IPS DF 6.9 (cell line): ENCODE measurements around the gene BBS2.

Source experiments
- DNase-seq: peaks from one replicate; pipeline ENCODE4 v3.0.0-alpha.2; 2013; ENCODE audit warnings: low read depth, low spot score
- H3K27ac ChIP-seq: one replicate; pipeline ENCODE4 v1.5.1; 2013; ENCODE audit warnings: low read length, control low read depth
- H3K27me3 ChIP-seq: 2 replicates; pipeline ENCODE4 v1.6.1; 2013; ENCODE audit warnings: mild to moderate bottlenecking, low read length; ENCODE audit not compliant: control insufficient read depth, insufficient read depth
- H3K36me3 ChIP-seq: 2 replicates; pipeline ENCODE4 v1.6.1; 2013; ENCODE audit warnings: low read length; ENCODE audit not compliant: control insufficient read depth, insufficient read depth
- H3K4me1 ChIP-seq: 2 replicates; pipeline ENCODE4 v1.6.1; 2013; ENCODE audit warnings: low read length; ENCODE audit not compliant: control insufficient read depth, insufficient read depth
- H3K4me3 ChIP-seq: 2 replicates; pipeline ENCODE4 v1.5.1; 2013; ENCODE audit warnings: mild to moderate bottlenecking, low read length
- H3K9me3 ChIP-seq: 2 replicates; pipeline ENCODE4 v1.6.1; 2013; ENCODE audit warnings: low read length, inconsistent platforms; ENCODE audit not compliant: control insufficient read depth, insufficient read depth
- WGBS: extraction: QIAGEN DNeasy Blood & Tissue Kit; methylation state at CpG from one replicate; pipeline ENCODE4 v1.1.7; 2013; ENCODE audit warnings: mixed read lengths, missing lambda C conversion rate; ENCODE audit not compliant: insufficient read length, insufficient coverage; 5-methylcytosine and 5-hydroxymethylcytosine counted together

Gene BBS2

DNA sequence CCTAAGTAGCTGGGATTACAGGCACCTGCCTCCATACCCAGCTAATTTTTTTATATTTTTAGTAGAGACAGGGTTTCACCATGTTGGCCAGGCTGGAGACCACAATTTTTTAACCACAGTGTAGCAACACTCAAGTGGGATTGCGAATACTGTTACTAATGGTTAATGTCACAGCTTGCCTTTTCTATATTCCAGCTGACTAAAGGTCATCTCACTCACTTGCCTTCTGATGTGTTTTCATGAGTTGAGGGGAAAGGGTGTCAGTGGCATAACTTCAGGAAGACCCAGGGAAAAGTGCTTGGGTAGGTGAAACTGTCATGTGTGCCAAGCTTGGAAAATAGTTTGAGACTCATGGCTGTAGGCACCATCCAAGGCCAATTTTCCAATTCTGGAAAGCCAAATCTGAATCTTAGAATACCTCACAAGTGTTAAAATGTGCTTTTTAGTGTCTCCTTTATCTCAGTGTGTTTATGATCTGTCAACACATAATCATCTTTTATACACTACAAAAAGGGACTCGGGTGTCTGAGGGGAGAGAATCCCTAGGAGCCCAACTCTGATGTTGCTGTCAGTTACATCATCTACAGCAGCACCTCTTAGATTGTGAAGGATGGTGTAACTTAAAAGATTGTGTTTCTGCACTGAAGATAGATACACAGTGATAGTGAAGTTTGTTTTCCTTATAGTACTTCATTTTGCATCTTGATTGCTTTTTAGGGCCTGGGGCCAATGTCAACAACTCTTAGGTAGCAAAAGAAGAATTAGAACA is 41.4 kb downstream of the BBS2 start:
- H3K36me3 ChIP-seq = no peaks in the 10 kb centered on the region; the same call in 1 of the 2 replicates
- no peak overlapping the region for H3K27ac ChIP-seq
- WGBS = no CpG with 5 or more reads among the region's 2 CpGs
- H3K9me3 ChIP-seq = no peaks in the 10 kb centered on the region
- no peak for DNase-seq
- no peaks in the 10 kb centered on the region for H3K4me1 ChIP-seq
- no peak overlapping the region for H3K4me3 ChIP-seq
- no peaks in the 10 kb centered on the region for H3K27me3 ChIP-seq

DNA sequence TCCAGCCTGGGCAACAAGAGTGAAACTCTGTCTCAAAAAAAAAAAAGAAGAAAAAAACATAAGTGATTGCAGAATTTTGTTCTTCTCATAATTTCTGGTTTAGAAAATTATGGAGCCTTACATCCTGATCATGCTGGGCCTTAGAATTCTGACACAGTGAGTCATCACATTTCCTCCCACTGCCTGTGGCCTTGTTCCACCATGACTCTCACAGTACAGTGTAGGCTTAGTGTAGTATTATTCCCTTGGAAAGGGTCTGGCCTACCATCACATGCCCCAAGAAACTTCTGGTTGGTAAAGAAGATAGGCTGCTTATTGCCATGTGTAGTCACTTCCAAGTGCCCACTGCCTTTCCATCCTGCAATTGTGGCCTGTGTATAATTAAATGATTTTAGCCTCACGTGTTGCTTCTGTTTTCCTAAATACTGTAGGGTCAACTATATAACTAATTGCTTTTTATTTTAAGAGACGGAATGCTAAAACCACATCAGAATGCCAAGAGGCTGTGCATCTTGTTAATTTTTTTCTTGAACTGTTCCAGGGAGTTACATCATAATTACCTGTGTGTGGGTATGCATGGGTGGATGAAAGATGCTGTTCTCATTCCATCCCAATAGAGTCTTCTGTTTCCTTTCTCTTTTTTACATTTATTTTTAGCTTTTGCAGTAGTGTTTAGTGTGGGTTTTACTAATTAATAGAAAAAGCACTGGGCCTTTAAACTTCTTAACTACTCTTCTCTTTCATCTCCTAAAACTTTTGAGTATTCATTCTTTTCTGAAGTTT is 42.5 kb downstream of the BBS2 start:
- Histone ChIP-seq H3K9me3 (no peaks in the 10 kb centered on the region), H3K27ac (no peak overlapping the region), H3K4me1 (no peaks in the 10 kb centered on the region), H3K27me3 (no peaks in the 10 kb centered on the region), H3K36me3 (peaks cover under 1% of the 10 kb centered on the region; the same call in 1 of the 2 replicates), H3K4me3 (no peak overlapping the region)
- no CpG with 5 or more reads among the region's 2 CpGs for WGBS
- DNase-seq = no peak

DNA sequence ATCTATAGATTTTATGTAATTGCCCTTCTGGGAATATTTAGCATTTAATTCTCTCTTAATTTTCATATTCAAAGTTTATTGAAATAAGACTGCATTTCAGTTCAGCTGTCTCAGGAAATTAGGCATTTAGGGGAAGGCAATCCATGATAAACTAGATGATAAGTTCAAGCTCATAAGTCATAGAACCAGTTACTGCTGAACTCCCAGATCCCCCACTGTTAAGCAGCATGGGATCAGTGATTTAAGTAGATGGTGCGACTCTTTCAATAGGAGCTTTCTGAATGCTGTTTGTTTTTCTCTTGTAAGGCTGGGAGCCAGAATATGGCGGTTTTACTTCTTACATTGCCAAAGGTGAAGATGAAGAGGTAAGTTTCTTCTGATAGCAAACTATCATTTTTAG is 44.6 kb downstream of the BBS2 start:
- H3K9me3 ChIP-seq = no peaks in the 10 kb centered on the region
- peaks cover 12% of the 10 kb centered on the region; the same call in 1 of the 2 replicates for H3K36me3 ChIP-seq
- H3K4me3 ChIP-seq = no peak overlapping the region
- no peaks in the 10 kb centered on the region for H3K4me1 ChIP-seq
- no peak for DNase-seq
- no peaks in the 10 kb centered on the region for H3K27me3 ChIP-seq
- WGBS = no CpG with 5 or more reads among the region's 2 CpGs
- H3K27ac ChIP-seq = no peak overlapping the region

DNA sequence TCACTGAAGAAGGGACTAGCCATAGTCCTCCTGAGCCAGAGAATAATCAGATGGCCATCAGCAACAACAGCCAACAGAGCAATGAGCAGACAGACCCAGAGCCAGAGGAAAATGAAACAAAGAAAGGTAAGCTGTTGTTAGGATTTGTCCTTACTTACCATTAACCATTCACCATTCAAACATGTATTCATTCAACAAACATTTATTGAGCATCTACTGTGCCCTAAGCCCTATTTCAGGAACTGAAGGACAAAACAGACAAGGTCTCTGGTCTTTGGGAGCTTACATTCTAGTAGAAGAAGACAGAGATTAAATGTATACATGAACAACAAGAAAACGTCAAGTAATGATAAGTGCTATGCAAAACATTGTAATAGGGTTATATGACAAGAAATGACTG is 49.2 kb downstream of the BBS2 start:
- Histone ChIP-seq H3K9me3 (no peaks in the 10 kb centered on the region), H3K27ac (no peak overlapping the region), H3K4me1 (no peaks in the 10 kb centered on the region), H3K4me3 (no peak overlapping the region), H3K36me3 (peaks cover 29% of the 10 kb centered on the region; the same call in 1 of the 2 replicates), H3K27me3 (no peaks in the 10 kb centered on the region)
- WGBS = no CpG with 5 or more reads among the region's 1 CpG
- no peak for DNase-seq

DNA sequence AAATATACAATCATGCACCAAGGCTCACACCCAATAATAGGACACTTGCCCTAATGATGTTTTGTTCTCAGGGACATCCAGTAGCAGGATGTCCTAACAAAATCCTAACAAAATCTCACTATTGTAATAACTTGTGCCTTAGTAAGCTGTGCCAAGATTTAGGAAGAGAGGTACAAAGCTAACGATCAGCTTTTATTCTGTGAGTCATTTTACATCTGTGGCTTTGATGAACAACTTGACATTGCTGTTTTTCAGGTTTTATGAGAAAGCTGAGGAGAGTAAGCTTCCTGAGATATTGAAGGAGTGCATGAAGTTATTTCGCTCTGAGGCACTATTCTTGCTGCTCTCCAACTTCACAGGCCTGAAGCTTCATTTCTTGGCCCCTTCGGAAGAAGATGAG is 49.6 kb downstream of the BBS2 start:
- H3K27me3 ChIP-seq = no peaks in the 10 kb centered on the region
- WGBS = no CpG with 5 or more reads among the region's 3 CpGs
- no peaks in the 10 kb centered on the region for H3K9me3 ChIP-seq
- no peak overlapping the region for H3K4me3 ChIP-seq
- H3K36me3 ChIP-seq = peaks cover 29% of the 10 kb centered on the region; the same call in 1 of the 2 replicates
- no peak overlapping the region for H3K27ac ChIP-seq
- H3K4me1 ChIP-seq = no peaks in the 10 kb centered on the region
- DNase-seq = no peak

DNA sequence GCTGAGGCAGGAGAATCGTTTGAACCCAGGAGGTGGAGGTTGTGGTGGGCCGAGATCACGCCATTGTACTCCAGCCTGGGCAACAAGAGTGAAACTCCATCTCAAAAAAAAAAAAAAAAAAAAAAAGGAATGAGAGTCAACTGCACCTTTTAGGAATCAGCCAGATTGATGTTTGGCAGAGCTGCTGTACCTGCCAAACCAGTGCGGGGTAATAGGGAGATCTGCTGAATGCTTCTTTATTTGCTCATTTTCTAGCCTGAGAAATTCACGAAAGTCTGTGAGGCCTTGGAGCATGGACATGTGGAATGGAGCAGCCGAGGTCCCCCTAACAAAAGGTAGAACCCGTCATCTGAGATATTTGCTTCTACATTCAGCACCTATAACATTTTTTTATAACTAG is 50.1 kb downstream of the BBS2 start:
- Histone ChIP-seq H3K27ac (no peak overlapping the region), H3K9me3 (no peaks in the 10 kb centered on the region), H3K36me3 (peaks cover 29% of the 10 kb centered on the region; the same call in 1 of the 2 replicates), H3K4me3 (no peak overlapping the region), H3K27me3 (no peaks in the 10 kb centered on the region), H3K4me1 (no peaks in the 10 kb centered on the region)
- no peak for DNase-seq
- WGBS = no CpG with 5 or more reads among the region's 7 CpGs

DNA sequence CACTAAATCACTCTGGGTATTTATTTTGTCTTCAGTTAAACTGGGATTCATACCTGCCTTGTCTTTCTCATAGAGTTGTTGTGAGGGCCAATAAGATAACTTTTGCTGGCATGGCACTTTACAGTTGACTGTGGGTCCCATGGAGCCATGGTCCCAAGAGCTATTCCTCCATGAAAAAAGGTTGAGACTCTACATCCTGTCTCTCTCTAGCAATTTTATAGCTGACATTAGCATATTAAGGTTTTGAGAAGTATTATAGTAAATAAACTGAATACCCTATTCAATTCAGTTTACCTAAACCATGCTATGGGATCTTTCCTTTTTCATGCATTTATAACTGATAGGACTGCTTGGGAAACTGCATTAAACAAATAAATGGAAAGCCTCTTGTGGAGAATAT is 51.0 kb downstream of the BBS2 start:
- H3K27ac ChIP-seq = no peak overlapping the region
- H3K4me3 ChIP-seq = no peak overlapping the region
- no peaks in the 10 kb centered on the region for H3K27me3 ChIP-seq
- H3K36me3 ChIP-seq = peaks cover 29% of the 10 kb centered on the region; the same call in 1 of the 2 replicates
- no peaks in the 10 kb centered on the region for H3K9me3 ChIP-seq
- no peaks in the 10 kb centered on the region for H3K4me1 ChIP-seq
- DNase-seq = no peak

DNA sequence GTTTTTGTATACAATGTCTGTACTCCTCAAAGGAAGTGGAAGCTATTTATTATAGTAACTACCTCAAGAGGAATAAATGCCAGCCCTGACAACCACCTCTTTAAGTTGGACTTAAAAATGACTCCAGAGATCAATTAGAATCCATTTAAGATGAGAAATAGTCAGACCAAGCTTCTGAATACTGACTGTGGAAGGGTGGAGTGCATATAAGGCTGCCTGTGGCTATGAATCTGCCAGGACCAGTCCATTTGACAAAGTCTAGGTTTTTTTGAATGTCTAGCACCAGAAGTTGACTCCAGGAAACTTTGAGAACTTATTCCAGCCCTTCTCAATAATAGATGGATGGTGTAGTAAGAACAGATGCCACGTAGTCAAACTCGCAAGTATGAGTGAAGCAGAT is 53.5 kb downstream of the BBS2 start:
- WGBS = no CpG with 5 or more reads among the region's 2 CpGs
- H3K4me3 ChIP-seq = no peak overlapping the region
- no peak for DNase-seq
- H3K9me3 ChIP-seq = no peaks in the 10 kb centered on the region
- H3K27ac ChIP-seq = no peak overlapping the region
- peaks cover 23% of the 10 kb centered on the region; the same call in 1 of the 2 replicates for H3K36me3 ChIP-seq
- no peaks in the 10 kb centered on the region for H3K27me3 ChIP-seq
- no peaks in the 10 kb centered on the region for H3K4me1 ChIP-seq

DNA sequence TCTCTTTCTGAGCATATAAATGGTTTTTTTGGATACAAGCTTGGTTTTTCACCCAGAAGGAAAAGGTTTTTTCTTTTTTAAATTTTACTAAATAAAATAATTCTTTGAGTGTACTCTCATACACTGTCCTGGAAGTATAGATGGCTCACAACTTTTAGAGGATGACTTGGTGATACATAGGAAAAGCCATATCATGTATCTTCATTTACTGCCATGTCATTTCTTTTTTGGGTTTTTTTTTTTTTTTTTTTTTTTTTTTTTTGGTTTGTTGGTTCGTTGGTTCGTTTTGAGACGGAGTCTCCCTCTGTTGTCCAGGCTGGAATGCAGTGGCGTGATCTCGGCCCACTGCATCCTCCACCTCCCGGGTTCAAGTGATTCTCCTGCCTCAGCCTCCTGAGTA is 56.7 kb downstream of the BBS2 start:
- Histone ChIP-seq H3K4me1 (no peaks in the 10 kb centered on the region), H3K27me3 (no peaks in the 10 kb centered on the region), H3K36me3 (peaks cover 10% of the 10 kb centered on the region; the same call in 1 of the 2 replicates), H3K4me3 (no peak overlapping the region), H3K9me3 (no peaks in the 10 kb centered on the region), H3K27ac (no peak overlapping the region)
- WGBS = no CpG with 5 or more reads among the region's 6 CpGs
- DNase-seq = no peak

DNA sequence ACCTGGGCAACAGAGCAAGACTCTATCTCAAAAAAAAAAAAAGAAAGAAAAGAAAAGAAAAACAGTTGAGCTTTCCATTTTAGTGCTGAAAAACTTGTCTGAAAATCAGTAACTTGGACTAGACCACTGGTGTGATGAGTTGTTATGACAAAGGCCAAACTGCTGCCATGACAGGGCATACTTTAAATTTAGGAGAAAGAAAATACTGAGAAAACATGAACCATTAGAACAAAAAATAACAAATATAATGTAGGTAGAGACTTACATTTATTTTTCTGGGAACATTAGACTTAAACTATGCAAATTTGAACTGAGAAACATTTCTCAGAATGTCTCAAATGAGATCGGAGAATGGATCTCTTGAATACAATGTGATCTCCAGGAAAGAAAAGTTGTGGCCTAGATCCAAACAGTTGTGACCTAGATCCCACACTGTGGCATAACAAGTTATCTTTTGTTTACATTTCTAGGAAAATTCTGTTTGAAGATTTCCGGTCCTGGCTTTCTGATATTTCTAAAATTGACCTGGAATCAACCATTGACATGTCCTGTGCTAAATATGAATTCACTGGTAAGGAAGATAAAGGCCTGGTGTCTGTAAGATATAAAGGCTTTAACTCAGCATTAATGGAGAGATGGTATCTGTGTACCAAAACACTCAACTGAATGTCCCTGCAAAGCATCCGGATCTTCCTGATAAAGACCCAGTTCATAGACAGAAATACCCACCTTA is 57.6 kb downstream of the BBS2 start:
- Histone ChIP-seq H3K9me3 (no peaks in the 10 kb centered on the region), H3K27ac (no peak overlapping the region), H3K4me1 (no peaks in the 10 kb centered on the region), H3K27me3 (no peaks in the 10 kb centered on the region), H3K4me3 (no peak overlapping the region), H3K36me3 (peaks cover 10% of the 10 kb centered on the region; the same call in 1 of the 2 replicates)
- DNase-seq = no peak
- WGBS = no CpG with 5 or more reads among the region's 3 CpGs
